ENCODE data around the gene CNNM3.

GRCh38 chr2:96771796-96772618, 44.1 kb upstream of the CNNM3 start:
- no peak for TF ChIP-seq EP300 (IDR thresholded peaks at IDR 0.05)
- TF ChIP-seq CTCF (IDR thresholded peaks at IDR 0.05): no peak
- TF ChIP-seq POLR2A (IDR thresholded peaks at IDR 0.05): no peak
